ENCODE data around the gene SREBF2.
A peak's percentile ranks its signal among the peaks of the same experiment; 100 is the strongest.
"Not testable (repeated sequence)": the region's sequence is repeated elsewhere in the genome, so short reads cannot be mapped to it uniquely, and the experiment has no call there.

Gene SREBF2

DNA sequence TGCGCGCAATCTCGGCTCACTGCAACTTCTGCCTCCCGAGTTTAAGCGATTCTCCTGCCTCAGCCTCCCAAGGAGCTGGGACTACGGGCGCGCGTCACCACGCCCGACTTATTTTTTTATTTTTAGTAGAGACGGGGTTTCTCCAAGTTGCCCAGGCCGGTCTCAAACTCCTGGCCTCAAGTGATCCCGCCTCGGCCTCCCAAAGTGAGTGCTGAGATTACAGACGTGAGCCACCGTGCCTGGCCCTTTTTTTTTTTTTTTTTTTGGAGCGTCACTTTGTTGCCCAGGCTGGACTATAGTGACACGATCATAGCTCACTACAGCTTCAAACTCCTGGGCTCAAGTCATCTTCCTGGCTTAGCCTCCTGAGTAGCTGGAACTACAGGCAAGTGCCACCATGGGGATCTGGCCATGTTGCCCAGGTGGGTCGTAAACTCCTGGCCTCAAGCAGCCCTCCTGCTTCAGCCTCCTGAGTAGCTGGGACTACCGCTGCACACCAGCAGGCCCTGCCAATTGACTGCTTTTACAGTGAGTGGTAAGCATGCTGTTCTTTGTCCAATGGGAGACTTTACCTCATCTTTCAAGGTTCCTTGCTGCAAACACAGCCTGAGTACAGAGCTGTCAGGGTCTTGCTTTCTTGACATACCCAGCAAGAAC, 114.6 kb downstream of the SREBF2 start:
- H3K4me3 ChIP-seq (ENCODE audit: low read length), result peak overlapping the region; percentile 82
- H3K4me1 ChIP-seq (ENCODE audit: low read length), result peaks cover 58% of the 10 kb centered on the region
- no peaks in the 10 kb centered on the region for H4K20me1 ChIP-seq (ENCODE audit: insufficient read depth, low read length)
- peaks cover 28% of the 10 kb centered on the region for H3K36me3 ChIP-seq (replicated peaks; ENCODE audit: low read depth, low read length)
- H3K4me2 ChIP-seq (ENCODE audit: low read length), result peak overlapping the region; percentile 99
- H3K27ac ChIP-seq (ENCODE audit: low read length), result peak overlapping the region; percentile 77
- H3K9me3 ChIP-seq (ENCODE audit: insufficient read depth, low read length), result no peaks in the 10 kb centered on the region
- peaks cover 46% of the 10 kb centered on the region for H3K79me2 ChIP-seq (ENCODE audit: low read length)
- no peak for TF ChIP-seq EZH2phosphoT487 (IDR thresholded peaks at IDR 0.05; ENCODE audit: low read depth)
- TF ChIP-seq, protein P1, sequence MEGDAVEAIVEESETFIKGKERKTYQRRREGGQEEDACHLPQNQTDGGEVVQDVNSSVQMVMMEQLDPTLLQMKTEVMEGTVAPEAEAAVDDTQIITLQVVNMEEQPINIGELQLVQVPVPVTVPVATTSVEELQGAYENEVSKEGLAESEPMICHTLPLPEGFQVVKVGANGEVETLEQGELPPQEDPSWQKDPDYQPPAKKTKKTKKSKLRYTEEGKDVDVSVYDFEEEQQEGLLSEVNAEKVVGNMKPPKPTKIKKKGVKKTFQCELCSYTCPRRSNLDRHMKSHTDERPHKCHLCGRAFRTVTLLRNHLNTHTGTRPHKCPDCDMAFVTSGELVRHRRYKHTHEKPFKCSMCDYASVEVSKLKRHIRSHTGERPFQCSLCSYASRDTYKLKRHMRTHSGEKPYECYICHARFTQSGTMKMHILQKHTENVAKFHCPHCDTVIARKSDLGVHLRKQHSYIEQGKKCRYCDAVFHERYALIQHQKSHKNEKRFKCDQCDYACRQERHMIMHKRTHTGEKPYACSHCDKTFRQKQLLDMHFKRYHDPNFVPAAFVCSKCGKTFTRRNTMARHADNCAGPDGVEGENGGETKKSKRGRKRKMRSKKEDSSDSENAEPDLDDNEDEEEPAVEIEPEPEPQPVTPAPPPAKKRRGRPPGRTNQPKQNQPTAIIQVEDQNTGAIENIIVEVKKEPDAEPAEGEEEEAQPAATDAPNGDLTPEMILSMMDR (IDR thresholded peaks at IDR 0.05; ENCODE audit: low read depth, low read length), result no peak
- H3K9ac ChIP-seq (ENCODE audit: low read length), result peak overlapping the region; percentile 85
- H3K27me3 ChIP-seq (ENCODE audit: low read depth, low read length), result no peaks in the 10 kb centered on the region
- peak overlapping the region; percentile 48 for H2AFZ ChIP-seq (ENCODE audit: low read depth, low read length)

DNA sequence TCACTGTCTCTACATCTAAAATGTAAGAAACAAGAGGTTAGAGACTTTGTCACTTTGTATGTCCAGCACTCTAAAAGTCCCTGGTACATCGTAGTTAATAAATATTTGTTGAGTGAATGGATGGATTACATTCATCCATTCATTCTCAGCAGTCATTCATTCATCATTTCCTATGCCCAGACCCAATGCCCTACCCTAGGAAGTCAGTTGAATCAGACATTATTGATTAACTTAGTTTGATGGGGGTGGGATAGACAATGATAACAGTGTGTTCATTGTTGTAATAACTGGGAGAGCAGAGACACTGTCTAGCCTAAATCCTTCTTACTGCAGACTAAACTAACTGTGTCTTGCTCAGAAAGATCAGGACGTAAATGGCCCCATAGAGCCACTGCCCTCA, 115.2 kb downstream of the SREBF2 start:
- peaks cover 24% of the 10 kb centered on the region for H3K36me3 ChIP-seq (replicated peaks; ENCODE audit: low read depth, low read length)
- no peaks in the 10 kb centered on the region for H3K27me3 ChIP-seq (ENCODE audit: low read depth, low read length)
- H3K79me2 ChIP-seq (ENCODE audit: low read length), result peaks cover 41% of the 10 kb centered on the region
- H4K20me1 ChIP-seq (ENCODE audit: insufficient read depth, low read length), result no peaks in the 10 kb centered on the region
- no peak overlapping the region for H3K27ac ChIP-seq (ENCODE audit: low read length)
- H2AFZ ChIP-seq (ENCODE audit: low read depth, low read length), result no peak overlapping the region
- TF ChIP-seq, protein P1 (IDR thresholded peaks at IDR 0.05; ENCODE audit: low read depth, low read length), result no peak
- TF ChIP-seq EZH2phosphoT487 (IDR thresholded peaks at IDR 0.05; ENCODE audit: low read depth), result no peak
- H3K9me3 ChIP-seq (ENCODE audit: insufficient read depth, low read length), result no peaks in the 10 kb centered on the region
- H3K4me1 ChIP-seq (ENCODE audit: low read length), result peaks cover 64% of the 10 kb centered on the region
- peak overlapping the region; percentile 99 for H3K4me2 ChIP-seq (ENCODE audit: low read length)
- peak overlapping the region; percentile 82; the same call in 1 of the 2 replicates for H3K4me3 ChIP-seq (ENCODE audit: low read length)
- peak overlapping the region; percentile 1; the same call in 1 of the 2 replicates for H3K9ac ChIP-seq (ENCODE audit: low read length)

- peak overlapping the region; percentile 76 for H3K4me2 ChIP-seq (ENCODE audit: low read length)
- H3K9ac ChIP-seq (ENCODE audit: low read length), result peak overlapping the region; percentile 73
- not testable (repeated sequence) for H2AFZ ChIP-seq (ENCODE audit: low read depth, low read length); H4K20me1 ChIP-seq (ENCODE audit: insufficient read depth, low read length); H3K27me3 ChIP-seq (ENCODE audit: low read depth, low read length); H3K9me3 ChIP-seq (ENCODE audit: insufficient read depth, low read length)
- H3K4me3 ChIP-seq (ENCODE audit: low read length), result peak overlapping the region; percentile 65
- peaks cover 71% of the 10 kb centered on the region for H3K4me1 ChIP-seq (ENCODE audit: low read length)
- peak overlapping the region; percentile 74 for H3K27ac ChIP-seq (ENCODE audit: low read length)
- H3K36me3 ChIP-seq (replicated peaks; ENCODE audit: low read depth, low read length), result peaks cover 17% of the 10 kb centered on the region
- H3K79me2 ChIP-seq (ENCODE audit: low read length), result peaks cover 33% of the 10 kb centered on the region
Observed at GRCh38 chr22:41948928-41949296, 116.0 kb downstream of the SREBF2 start.

DNA sequence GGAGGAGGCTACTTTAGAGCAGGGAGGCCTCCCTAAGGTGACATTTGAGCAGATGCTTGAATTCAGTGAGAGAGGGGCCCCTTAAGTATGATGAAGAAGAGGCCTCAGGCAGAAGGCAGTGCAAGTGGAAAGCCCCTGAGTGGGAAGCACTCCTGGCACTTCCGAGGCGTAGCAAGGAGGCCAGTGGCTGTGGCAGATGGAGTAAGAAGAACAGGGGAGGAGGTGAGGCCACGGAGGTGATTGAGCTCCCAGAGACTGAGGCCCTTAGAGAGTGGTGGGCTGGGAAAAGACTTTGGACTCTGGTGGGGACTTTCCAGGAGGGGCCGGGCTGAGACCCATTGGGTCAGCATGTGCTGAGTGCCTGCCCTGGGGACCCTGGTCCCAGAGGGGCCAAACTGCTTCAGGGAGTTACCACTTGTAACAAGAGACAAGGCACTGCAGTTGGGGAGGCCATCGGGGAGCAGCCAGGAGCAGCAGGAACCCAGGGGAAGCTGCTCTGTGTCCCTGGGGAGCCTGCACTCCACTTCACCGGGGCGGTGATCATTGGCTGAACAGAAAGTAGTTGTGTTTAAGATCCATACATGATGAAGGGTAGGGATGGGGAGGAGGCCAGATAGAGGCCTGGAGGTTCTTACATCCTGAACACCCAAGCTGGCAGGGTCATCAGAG, 116.5 kb downstream of the SREBF2 start:
- Histone ChIP-seq H3K9me3 (ENCODE audit: insufficient read depth, low read length) (no peaks in the 10 kb centered on the region), H3K4me2 (ENCODE audit: low read length) (peak overlapping the region; percentile 76), H3K4me3 (ENCODE audit: low read length) (peak overlapping the region; percentile 65), H4K20me1 (ENCODE audit: insufficient read depth, low read length) (no peaks in the 10 kb centered on the region), H3K27me3 (ENCODE audit: low read depth, low read length) (no peaks in the 10 kb centered on the region), H3K27ac (ENCODE audit: low read length) (peak overlapping the region; percentile 74), H3K9ac (ENCODE audit: low read length) (peak overlapping the region; percentile 73), H3K36me3 (replicated peaks; ENCODE audit: low read depth, low read length) (peaks cover 14% of the 10 kb centered on the region), H2AFZ (ENCODE audit: low read depth, low read length) (peak overlapping the region; percentile 48; the same call in 1 of the 2 replicates), H3K4me1 (ENCODE audit: low read length) (peaks cover 76% of the 10 kb centered on the region), H3K79me2 (ENCODE audit: low read length) (peaks cover 32% of the 10 kb centered on the region)
- TF ChIP-seq EZH2phosphoT487 (IDR thresholded peaks at IDR 0.05; ENCODE audit: low read depth), result no peak
- TF ChIP-seq, protein P1 (IDR thresholded peaks at IDR 0.05; ENCODE audit: low read depth, low read length), result no peak
